ENCODE measurements around the gene SUFU.

SUFU gene

GRCh38 chr10:102501201-102502028 lies 2.4 kb upstream of the SUFU start:
- no peak for TF ChIP-seq CTCF (IDR thresholded peaks at IDR 0.05; ENCODE audit: extremely low read depth, missing control alignments)
- DNase-seq (ENCODE audit: low spot score), result no peak

GRCh38 chr10:102502029-102502336 lies 1.8 kb upstream of the SUFU start:
- TF ChIP-seq CTCF (IDR thresholded peaks at IDR 0.05; ENCODE audit: extremely low read depth, missing control alignments), result no peak
- peak; percentile 96 for DNase-seq (ENCODE audit: low spot score)

GRCh38 chr10:102502337-102503151 lies 1.2 kb upstream of the SUFU start, which contains the start of gene ACTR1A:
Gene ACTR1A, minus strand, starts transcription at chr10:102502712. Its CDS starts 65 bp downstream, at chr10:102502647.
- no peak for TF ChIP-seq CTCF (IDR thresholded peaks at IDR 0.05; ENCODE audit: extremely low read depth, missing control alignments)
- peak; percentile 87 for DNase-seq (ENCODE audit: low spot score)

- TF ChIP-seq CTCF (IDR thresholded peaks at IDR 0.05; ENCODE audit: extremely low read depth, missing control alignments), result no peak
These were observed 605 bp downstream of the SUFU start for GRCh38 chr10:102504179-102504975.

GRCh38 chr10:102504976-102505300 lies 1.2 kb downstream of the SUFU start:
- no peak for DNase-seq (ENCODE audit: low spot score)
- TF ChIP-seq CTCF (IDR thresholded peaks at IDR 0.05; ENCODE audit: extremely low read depth, missing control alignments), result no peak

More at GRCh38 chr10:102504179-102504975, 605 bp downstream of the SUFU start:
- no peak for DNase-seq (ENCODE audit: low spot score)

GRCh38 chr10:102505462-102506115 lies 1.8 kb downstream of the SUFU start:
- DNase-seq (ENCODE audit: low spot score), result no peak
- TF ChIP-seq CTCF (IDR thresholded peaks at IDR 0.05; ENCODE audit: extremely low read depth, missing control alignments), result no peak
